ENCODE results near the gene RANBP3L.
"Not testable (repeated sequence)": the region's sequence is repeated elsewhere in the genome, so short reads cannot be mapped to it uniquely, and the experiment has no call there.

Gene RANBP3L

DNA sequence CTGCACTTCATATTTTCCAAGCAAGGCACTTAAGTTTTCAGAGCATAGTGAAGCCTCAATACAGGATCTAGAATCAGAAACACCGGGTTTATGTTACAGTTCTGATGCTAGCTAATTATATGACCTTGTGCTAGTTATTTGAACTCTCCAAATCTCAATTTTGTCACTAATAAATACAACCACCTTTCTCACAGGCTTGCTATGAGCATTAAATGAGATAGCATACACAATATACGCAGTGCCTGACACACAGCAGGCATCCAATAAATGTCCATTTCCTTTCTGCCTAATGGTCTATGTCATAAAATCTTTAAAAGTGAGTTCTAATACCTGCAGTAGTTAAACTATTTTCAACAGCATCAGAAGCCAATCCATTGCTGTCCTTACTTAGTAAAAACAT is 92.9 kb downstream of the RANBP3L start:
- DNase-seq (ENCODE audit: low read depth in 2 of 3, low spot score in 2 of 3), result no peak

DNA sequence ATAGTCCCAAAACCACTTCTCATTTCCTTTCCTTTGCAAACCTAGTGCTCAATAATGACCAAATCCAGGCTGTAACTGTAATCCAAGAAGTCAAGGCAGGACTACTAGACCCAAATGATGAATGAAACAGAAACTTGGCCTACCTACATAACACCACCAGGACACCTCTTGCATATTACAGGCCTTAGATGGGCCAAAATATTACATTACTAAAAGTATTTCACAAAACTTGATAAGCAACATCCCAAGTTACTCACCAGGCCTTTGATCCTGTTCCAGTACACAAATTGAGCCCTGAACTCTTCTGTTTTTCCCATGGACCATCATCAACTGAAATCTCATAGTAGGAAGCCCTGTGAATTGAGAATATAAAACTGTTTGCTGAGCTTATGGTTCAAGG is 94.8 kb downstream of the RANBP3L start:
- no peak for DNase-seq (ENCODE audit: low read depth in 2 of 3, low spot score in 2 of 3)

DNA sequence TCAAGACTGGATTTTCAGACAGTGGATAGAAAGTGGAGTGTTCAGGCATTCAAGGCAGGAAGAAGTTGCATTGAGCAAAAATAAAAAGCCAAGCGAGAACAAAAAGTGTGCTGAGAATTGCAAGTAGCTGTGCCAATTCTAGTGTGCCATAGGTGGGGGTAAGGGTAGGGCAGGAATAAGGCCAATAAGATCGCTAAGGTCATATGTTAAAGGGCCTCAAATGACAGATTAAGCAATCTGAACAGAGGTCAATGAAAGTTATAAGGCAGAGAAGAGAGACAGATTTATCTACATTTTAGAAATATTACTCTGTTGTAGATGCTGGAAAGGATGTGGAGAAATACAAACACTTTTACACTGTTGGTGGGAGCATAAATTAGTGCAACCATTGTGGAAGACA is 96.4 kb downstream of the RANBP3L start:
- no peak for DNase-seq (ENCODE audit: low read depth in 2 of 3, low spot score in 2 of 3)

DNA sequence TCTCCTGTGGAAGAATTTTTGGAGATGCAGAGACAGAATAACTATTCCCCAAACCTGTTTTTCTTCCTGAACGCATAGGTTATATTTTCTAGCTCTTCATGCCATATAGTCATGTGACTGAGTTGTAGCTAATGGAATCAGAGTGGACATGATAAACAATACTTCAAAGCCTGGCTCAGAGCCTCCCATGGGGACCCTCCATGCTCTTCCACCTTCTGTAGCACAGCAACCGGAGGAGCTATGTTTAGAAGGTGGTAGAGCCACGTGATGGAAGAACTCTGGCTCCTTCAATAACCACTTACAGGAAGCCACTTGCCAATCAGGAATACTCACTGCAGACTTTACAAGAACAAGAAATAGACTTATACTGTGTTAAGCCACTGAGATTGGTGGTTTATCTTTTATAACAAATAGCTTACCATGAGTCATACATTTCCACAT is 99.2 kb downstream of the RANBP3L start:
- DNase-seq (ENCODE audit: low read depth in 2 of 3, low spot score in 2 of 3), result no peak

DNA sequence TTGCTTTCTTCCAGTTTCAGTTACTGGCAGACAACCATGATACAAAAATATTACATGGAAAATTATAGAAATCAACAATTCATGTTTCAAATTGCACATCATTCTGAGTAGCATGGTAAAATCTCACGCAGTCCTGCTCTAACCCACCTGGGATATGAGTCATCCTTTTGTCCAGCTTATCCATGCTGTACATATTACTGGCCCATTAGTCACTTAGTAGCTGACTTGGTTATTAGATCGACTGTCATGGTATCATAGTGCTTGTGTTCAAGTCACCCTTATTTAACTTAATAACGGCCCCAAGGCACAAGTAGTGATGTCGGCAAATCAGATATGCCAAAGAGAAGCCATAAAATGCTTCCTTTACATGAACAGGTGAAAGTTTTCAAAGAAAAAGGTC is 101.2 kb downstream of the RANBP3L start:
- no peak for DNase-seq (ENCODE audit: low read depth in 2 of 3, low spot score in 2 of 3)

DNA sequence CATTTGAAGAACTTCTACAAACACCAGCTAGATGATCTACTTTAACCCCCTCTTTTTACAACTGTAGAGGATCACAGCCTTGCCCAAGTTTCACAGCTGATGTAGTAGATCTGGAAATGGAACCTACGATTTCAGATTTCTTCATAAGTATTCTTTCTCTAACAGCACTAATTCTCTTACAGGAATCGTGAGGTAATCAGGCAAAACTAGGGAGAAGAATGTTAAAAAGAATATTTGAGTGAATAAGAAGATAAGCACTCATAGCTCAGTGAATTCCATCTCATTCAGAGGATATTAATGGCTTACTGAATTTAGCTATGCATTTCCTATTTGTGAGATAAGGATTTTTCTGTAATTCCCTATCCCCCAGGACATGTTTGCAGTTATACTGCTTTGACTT is 102.1 kb downstream of the RANBP3L start:
- no peak for DNase-seq (ENCODE audit: low read depth in 2 of 3, low spot score in 2 of 3)

DNA sequence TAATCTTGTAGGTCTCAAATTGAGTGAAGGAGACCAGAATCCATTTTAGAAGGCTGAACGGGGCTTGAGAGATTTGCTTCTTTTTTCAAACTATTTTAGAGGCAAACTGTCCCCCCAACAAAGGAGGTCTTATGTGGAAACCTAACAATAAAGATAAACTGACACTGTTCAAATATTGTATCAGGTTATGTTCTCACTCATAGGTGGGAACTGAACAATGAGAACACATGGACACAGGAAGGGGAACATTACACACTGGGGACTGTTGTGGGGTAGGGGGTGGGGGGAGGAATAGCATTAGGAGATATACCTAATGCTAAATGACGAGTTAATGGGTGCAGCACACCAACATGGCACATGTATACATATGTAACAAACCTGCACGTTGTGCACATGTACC is 102.9 kb downstream of the RANBP3L start:
- DNase-seq (ENCODE audit: low read depth in 2 of 3, low spot score in 2 of 3), result not testable (repeated sequence)

Measured in activated CD8-positive, alpha-beta memory T cell treated with anti-CD3 and anti-CD28 coated beads for 48 hours (primary cell).